GM12873 (cell line): ENCODE results near the gene RNH1.

ENCODE experiments used
- CTCF ChIP-seq: IDR thresholded peaks from 2 replicates; pipeline ENCODE4 v1.5.1; 2012; ENCODE audit warnings: low read depth, mild to moderate bottlenecking, moderate library complexity, low read length, control low read depth; ENCODE audit not compliant: insufficient read depth; ENCODE audit errors: missing control alignments

The RNH1 gene

GRCh38 chr11:535519-536454 lies 28.7 kb upstream of the RNH1 start, which contains the start of gene HRAS:
Gene HRAS, minus strand, starts transcription at chr11:535576.
- no peak for TF ChIP-seq CTCF

GRCh38 chr11:535210-535518 lies 28.1 kb upstream of the RNH1 start:
- TF ChIP-seq CTCF, result no peak

GRCh38 chr11:534396-535209 lies 27.6 kb upstream of the RNH1 start:
- TF ChIP-seq CTCF, result no peak

- TF ChIP-seq CTCF, result no peak
These were observed 26.7 kb upstream of the RNH1 start for GRCh38 chr11:533586-534395.

- no peak for TF ChIP-seq CTCF
These were observed 26.0 kb upstream of the RNH1 start for GRCh38 chr11:532986-533585.

GRCh38 chr11:532527-532985 lies 25.5 kb upstream of the RNH1 start:
- no peak for TF ChIP-seq CTCF
